Non-pigmented ciliary epithelial cell (primary cell): ENCODE results near the gene BAIAP2L2.

Experiments used
- DNase-seq: peaks from one replicate; pipeline ENCODE4 v3.0.0-alpha.2; 2010; ENCODE audit warnings: low read depth

BAIAP2L2 gene

DNA sequence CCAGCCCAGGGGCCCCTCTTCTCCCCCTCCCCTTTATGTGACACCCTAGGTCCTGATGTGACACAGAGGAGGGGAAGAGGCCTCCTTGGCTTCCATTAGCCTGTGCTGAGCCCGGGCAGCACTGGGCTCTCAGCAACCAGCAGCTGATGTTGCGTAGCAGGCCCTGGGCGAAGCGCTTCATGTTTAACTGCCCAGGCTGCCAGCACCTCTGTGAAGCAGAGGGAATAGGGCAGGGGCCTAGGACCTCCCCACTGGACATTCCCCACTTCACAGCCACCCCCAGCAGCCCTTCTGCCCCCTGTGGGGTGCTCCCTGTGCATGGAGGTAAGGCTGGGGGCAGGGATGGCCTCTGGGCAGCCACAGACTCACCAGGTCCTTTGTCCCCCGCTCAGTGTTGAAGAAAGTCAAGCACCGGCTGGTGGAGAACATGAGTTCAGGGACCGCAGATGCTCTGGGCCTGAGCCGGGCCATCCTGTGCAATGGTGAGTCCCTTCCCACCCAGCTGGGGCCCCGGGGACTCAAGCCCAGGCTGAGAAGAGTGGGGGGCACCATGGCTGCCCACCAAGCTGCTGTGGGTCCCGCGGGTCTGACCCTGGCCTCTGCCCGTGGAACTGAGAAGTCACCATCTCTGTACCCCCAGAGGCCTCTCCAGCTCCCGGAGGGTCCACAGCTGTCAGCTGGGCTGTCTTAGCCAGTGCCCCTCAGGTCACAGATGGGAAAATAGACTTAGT lies 41.7 kb downstream of the BAIAP2L2 start:
- no peak for DNase-seq

GRCh38 chr22:38067761-38068360 lies 42.6 kb downstream of the BAIAP2L2 start:
- DNase-seq = no peak

DNA sequence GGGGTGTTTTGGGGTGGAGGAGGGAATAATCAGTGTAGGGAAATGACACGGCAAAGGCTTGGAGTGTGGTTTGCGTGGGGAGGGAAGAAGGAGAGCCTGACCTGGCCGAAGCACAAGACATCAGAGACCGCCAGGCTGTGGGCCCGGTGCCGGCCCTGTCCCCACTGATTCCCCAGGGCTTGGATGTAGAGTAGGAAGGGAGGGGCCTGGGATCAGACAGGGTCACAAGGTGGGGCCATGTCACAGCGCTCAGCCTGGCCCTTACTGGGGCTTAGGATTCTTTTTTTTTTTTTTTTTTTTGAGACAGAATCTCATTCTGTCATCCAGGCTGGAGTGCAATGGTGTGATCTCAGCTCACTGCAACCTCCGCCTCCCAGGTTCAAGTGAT lies 43.5 kb downstream of the BAIAP2L2 start:
- no peak for DNase-seq

DNA sequence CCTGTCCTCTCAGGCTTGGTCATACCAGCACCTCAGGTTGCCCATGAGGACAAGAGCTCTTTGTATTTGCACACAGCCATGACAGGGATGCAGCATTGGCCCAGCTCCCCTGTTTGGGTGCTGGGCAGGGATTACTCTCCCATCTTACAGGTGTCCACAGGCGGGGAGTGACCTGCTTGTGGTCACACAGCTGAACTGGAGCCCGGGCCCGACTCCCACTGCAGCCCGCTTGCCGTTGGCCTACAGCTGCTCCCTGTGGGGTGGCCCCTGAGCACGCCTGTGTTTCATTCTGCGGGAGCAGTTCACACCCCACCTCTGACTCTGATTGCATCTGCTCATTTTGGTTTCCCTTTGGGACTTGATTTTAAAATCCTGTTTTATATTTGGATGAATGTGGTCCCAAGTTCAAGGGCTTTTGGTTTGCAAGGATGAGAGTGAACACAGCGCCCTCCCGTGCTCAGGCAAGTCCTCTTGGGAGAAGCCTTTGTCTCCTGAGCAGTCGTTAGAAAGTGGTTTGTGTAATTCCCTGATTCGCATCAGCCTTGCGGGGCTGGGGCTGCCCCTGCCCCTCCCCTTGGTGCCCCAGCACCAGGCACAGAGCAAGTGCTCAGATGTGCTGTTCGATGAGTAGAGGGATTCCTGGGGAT lies 44.0 kb downstream of the BAIAP2L2 start:
- DNase-seq = no peak

- DNase-seq = no peak
Observed at GRCh38 chr22:38065539-38065938, 44.9 kb downstream of the BAIAP2L2 start.

GRCh38 chr22:38062791-38063190 lies 47.7 kb downstream of the BAIAP2L2 start:
- DNase-seq = no peak

- peak; percentile 56 for DNase-seq
Observed at GRCh38 chr22:38056969-38057891, 53.3 kb downstream of the BAIAP2L2 start, which contains the start of gene PICK1. Gene PICK1 (plus strand): TSS chr22:38057404. CDS start chr22:38057810, 406 bp downstream.

DNA sequence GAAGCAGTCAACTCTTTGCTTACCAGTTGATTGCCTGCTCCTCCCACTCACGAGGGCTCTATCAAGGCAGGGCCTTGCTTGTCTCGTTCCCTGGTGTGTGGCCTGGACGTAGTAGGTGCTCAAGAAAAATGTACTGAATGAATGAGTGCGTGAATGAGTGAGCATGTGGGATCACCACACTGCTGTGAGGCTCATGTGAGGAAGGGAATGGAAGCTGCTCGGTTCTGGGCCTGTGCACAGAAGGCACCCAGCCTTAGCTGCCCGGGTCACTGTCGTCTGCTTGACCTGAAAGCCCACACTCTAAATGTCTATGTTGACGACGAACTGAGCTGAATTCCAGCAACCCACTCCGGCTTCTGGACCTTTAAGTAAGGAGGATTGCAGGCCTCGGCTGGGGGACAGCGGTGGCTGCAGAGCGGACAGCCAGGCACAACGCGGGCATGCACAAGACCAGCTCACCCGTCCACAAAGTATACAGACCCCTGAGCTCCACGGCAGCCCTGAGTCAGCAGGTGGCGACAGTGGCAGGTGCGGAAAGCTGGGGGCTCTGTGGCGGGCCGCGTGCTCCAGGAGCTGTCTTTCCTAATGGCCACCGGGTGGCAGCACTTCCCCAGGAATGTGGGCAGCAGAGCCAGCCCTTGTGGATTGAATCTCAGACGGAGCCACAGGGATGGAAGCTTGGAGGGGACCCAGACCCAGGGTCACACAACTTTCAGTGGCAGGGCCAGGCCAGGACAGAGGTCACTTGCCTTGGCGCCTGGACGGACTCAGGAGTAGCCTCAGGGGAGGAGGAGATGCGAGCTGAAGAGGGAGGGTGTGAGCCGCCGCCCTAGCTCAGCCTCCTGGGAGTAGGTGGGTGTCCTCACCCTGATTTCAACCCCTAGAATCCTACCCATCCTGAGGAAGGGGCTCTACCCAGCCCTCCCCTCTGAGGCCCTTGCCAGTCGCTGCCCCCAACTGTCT lies 58.3 kb downstream of the BAIAP2L2 start:
- DNase-seq = no peak

GRCh38 chr22:38051261-38051660 lies 59.2 kb downstream of the BAIAP2L2 start:
- DNase-seq = no peak

DNA sequence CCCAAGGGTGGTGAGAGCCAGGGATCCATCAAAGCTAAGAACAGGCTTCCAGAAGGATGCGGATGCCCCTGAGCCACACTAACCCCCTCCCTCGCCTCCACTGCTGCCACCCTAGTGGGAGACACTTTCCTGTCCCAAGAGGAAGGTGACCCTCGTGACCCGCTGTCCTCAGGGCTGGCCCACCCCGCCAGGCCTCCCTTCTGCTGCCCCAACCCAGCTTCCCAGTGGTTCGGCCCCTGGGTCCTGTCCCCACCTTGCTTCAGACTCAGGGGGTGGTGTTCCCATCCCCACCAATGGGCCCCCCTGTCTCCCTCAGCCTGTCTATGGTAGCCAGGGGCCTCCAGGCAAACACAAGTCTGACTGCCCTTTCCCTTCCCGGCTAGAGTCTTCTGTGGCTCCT lies 59.8 kb downstream of the BAIAP2L2 start:
- DNase-seq = no peak

DNA sequence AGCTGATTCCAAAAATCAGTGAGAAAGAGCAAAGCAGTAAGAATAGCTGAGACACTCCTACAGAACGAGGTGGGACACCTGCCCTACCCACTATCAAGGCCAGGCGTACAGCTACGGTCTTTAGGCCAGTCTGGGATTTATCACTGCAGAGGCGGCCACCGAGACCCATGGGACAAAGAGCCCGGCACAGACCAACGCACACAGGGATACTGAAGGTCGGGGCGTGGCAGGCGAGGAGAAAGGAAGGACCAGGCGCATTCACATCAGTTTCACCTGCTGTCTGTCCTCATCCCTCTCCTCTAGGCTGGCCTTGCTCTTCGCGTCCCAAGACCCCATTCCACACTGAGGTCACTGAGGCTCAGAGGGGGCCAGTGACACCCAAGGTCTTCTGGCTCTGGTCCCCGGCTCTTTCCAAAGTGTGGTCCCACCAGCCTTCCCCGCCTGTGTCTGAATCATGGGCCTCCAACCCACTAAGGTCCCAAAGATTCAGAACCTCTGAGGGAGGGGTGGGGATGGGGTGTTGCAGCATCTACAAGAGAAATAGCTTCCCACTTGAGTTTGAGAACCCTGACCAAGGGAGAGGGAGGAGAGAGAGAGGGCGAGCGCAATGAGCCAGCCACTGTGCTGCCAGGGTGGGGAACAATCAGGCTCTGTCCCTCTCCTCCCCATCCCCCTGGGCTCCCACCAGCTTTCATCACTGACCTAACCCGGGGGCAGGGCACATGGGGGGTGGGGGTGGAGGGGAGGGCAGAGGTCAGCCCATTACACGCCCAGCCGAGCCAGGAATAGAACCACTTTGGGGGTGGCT lies 60.5 kb downstream of the BAIAP2L2 start:
- DNase-seq = no peak

- no peak for DNase-seq
Observed at GRCh38 chr22:38046070-38046748, 64.3 kb downstream of the BAIAP2L2 start.

- DNase-seq = no peak
Observed at GRCh38 chr22:38043151-38044039, 67.1 kb downstream of the BAIAP2L2 start.

- DNase-seq = no peak
Observed at GRCh38 chr22:38042488-38042790, 68.0 kb downstream of the BAIAP2L2 start.

GRCh38 chr22:38041760-38042487 lies 68.6 kb downstream of the BAIAP2L2 start:
- DNase-seq = no peak

DNA sequence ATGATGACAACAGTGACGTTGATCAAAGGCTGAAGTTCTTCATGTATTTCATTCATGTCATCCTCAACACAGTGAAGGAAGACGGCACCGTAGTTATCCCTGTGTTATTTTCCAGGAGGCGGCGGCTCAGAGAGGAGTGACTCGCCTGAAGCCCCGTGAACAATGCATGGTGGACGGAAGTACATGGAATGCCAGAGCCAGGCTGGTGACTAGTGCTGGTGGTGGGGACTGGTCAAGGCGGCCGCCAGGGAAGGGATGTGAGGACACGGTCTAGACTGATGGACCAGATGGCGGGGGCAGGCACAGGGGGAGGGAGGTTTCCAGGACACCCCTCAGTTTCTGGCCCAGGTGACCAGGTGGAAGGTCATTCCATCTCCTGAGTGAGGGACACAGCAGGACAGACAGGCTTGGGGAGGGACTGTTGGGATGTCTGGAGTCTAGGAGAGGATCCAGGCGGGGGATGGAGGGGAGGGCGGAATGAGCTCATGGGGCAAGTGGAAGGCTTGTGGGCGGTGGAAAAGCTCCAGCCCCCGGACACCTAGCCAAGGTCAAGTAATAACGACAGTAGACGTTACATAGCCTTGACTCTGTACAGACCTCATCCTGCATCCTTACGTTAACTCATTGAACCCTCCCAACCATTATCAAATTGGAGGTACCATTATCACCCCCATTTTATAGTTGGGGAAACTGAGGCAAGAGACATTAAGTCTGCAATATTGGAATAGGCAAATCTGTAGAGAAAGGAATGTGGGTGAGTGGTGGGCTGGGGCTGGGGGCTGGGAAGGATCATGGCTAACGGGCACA lies 69.3 kb downstream of the BAIAP2L2 start:
- DNase-seq = no peak
